HG03521 (cell line): Measurements from ENCODE around the gene MAB21L3.

ENCODE experiments used
- ATAC-seq: cut with Tn5 transposase; IDR thresholded peaks from one replicate; pipeline ENCODE4 v1.9.1; 2021; ENCODE audit warnings: mild to moderate bottlenecking, moderate library complexity; ENCODE audit not compliant: unreplicated experiment

MAB21L3 gene

DNA sequence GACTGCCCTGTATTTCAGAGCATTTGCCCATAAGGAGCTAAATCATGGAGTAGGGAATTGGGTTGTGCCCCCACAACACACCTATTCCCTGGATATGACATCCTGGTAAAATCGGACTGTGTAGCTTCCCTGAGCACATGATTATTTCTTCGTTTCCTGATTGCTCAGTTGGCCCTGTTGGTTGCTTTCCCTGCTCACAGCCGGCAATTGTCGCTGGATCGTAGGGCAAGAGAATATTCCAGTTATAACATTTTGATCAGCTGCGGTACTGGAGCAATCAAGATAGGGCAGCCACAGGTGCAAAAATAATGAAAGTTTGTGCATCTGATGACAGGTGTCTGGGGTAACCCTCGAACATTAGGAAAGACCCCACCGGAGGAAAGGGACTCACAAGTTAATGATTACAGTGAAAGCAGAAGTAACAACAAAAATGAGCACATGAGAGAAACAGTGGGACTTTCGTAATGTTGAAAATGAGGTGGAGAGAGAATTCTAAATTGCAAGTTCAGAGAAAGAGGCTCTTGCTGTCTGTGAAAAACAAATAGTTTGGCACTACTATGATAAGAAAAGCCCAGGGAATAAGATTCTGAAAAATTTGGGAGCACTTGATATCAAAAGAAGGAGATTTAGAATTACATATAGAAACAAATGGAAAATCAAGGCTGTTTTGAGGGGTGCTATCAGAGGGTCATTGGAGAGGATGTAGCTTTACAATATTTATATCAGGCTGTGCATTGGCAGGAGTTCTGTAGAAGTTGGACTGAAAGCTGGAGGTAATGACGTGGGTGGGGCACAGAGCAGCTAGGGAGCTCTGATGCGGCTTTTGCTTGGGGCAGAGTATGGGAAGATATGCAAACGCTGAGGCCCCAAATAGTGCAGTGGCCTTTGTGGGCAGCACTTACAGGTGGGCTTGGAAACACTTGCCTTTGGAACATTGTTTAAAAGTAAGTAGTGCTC lies at the start of gene MAB21L3:
MAB21L3 (plus strand) TSS at position 833 of the 957 bp plus-strand sequence. CDS start 1,217 bp downstream, outside the sequence.
- ATAC-seq: no peak

DNA sequence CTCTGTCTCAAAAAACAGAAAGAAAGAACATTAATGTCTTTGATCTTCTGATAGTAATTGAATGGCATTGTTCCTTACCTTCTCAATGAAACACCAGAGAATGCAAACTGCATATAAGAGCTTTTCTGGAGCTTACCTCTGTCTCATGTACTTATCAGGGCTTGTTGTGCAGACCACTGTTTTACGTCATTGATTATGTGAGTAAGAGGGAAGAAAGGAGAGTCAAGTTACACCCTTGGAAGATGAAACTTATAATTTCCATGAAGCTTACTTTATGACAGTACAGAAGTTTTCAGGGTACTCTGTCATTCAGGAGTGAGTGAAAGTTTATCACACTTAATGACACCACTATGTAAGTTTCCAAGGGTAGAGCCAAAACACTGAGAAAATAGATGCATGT lies 49.0 kb upstream of the MAB21L3 start:
- ATAC-seq: no peak

DNA sequence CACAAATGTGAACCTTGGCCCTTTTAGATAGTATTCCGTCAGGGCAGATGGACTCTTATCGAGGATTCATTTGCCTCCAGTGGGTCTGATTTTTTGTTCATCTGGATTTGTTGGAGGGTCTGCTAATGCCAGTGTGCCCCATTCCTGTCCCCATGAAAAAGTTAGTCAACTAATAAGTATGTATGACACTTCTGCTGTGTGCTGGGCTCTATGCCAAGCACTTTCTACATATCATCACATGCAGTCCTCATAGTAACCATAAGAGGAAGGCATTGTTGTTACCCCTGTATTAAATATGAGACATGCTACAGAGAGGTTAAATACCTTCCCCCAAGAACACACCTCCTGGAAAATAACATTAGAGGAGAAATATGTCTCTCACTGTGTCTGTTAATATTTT lies 46.6 kb upstream of the MAB21L3 start:
- ATAC-seq: no peak

DNA sequence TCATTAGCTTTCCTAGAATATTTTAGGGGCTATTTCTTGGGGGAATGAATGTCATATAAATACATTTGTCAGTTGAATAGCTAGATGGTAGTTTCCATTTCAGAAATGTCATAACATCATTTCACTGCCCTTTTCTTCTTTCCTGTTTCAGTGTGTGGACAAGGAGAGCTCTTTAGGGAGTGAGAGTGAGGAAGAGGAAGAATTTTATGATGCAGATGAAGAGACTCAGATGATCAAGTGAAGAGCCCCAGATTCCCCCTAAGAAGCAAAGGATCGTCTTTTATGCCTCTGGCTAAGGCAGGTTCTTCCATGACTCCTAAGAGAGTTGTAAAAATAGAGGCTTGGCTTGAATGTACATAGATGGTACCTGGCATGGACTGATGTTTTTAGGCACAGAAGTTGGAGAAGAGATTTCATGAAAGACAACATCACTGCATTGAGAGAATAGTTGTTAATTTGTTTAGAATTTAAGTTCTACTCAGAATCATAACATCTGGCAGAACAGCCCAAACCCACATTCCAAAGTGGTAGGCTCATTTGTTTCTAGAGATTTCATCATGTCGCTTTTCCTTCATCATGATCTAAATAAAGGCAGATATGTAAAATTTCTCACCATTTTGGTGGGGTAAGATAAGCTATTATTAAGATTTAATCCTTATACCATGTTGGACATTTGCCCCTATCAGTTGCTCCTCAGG lies 44.2 kb upstream of the MAB21L3 start:
- ATAC-seq: no peak

DNA sequence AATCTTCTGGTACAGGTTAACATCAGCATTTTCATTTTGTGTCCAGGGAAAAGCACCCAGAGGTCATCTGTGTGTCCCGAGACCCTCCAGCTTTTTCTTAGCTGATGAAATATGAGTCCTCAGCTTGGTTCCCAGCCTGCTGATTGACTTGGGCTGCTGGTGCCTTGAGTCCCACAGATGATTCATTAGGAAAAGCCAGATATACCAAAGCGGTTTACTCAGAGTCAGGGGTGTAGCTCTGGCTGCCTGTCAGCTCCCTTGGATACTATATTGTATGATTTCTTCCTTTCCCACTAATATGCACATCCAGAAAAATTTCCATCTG lies 43.7 kb upstream of the MAB21L3 start:
- no peak for ATAC-seq

DNA sequence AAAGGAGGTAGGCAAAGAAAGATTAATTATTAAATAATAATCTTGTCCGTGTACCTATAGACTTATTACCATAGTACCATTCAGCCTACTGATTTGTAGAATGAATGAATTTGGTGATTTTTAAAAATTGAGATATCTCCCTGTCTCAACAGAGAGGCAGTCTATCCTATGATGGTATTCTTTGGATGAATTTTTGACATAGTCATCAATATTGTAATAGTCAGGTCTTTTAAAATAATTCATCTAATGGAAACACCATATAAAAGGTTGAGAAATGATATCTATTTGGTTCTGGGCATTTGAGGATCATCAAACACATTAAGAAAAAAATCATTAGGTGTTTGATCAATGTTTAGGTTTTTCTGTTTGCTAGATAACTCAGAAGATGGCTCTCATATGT lies 35.6 kb upstream of the MAB21L3 start:
- no peak for ATAC-seq

DNA sequence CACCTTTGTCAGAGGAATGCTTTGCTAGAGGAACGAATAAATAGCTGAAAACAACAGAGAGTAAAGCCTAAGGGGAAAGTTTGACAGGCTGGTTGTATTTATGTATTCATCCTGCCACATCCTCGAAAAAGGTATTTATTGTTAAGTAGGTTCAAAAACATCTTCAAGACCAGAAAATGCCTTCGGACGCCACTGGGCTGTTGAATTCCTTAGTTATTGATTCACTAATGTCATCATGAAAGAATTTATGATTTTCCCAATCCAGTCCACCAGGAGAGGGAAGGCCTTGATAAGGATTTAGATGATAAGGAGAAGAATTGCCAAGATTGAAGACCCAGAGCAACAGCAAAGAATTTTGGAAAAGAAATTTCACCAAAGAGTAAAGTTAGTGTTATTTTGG lies 35.2 kb upstream of the MAB21L3 start:
- ATAC-seq: no peak

DNA sequence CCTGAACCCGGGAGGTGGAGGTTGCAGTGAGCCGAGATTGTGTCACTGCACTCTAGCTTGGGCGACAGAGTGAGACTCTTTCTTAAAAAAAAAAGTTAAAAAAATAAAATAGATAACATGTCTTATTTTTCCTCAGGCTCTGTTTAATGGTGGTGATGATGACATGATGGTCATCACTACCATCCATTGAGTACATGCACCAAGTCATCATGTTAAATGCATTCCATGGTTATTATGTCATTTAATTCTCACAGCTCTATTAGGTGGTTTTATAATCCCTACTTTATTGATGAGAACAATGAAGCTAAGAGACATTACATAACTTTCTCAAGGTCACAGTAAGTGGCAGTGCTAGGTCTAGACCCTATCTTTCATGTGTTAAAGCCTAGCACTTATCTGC lies 34.4 kb upstream of the MAB21L3 start:
- no peak for ATAC-seq

DNA sequence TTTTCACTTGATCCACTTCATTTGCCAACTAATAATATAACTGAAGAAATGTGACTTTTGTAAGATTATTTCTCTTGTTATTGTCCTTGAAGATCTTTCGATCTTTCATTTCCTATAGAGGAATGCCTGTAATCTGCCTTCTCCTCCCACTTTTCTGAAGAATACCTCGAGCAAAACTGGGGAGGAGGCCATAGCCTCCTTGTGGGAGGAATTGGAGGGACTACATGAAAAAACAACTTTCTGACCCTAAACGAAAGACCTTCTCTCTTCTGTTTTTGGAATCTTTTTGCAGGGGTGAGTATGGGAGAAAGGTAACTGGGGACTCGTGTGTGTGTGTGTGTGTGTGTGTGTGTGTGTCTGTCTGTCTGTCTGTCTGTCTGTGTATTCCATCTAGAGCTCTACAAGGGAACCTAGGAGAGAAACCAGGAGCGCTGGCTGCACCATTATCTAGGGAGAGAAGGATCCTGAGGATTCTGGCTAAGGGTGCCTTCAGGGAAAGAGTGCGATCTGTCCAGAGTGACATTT lies 32.4 kb upstream of the MAB21L3 start:
- no peak for ATAC-seq

DNA sequence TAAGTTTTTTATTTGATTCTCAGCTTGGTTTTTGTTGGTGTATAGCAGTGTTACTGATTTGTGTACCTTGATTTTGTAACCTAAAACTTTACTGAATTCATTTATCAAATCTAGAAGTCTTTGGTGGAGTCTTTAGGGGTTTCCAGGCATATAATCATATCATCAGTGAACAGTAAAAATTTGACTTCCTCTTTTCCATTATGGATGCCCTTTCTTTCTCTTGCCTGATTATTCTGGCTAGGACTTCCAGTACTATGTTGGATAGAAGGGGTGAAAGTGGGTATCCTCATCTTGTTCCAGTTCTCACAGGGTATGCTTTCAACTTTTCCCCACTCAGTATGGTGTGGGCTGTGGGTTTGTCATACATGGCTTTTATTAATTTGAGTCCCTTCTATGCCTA lies 23.6 kb upstream of the MAB21L3 start:
- ATAC-seq: no peak

DNA sequence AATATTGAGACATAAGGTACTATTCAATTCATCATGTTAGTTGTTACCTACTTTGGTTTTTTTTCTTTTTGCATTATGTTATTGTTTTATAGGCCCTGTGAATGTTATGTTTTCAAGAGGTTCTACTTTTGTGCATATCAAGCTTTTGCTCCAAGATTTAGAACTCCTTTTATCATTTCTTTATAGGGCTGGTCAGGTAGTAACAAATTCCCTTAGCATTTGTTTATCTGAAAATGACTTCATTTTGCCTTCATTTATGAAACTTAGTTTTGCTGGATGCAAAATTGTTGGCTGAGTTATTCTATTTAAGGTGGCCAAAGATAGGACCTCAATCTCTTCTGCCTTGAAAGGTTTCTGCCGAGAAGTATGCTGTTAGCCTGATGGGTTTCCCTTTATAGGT lies 21.3 kb upstream of the MAB21L3 start:
- no peak for ATAC-seq

DNA sequence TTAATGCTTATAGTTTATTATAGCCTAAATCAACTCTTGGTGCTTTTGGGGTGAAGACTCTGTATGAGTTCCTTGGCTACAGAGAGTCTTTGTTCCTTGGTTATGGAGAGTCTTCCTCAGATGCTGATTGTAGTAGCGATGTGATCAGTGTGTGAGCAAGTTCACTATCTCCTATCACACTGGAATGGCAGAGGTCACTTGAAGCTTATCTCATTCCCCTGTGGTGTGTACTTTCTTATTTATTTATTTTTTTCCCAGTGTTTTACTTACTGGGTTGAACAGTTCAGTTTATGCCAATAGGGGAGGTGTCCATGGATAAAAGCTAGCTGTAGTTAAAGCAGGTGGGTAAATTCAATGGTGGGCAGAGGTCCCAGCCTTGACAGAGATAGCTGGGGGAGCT lies 20.1 kb upstream of the MAB21L3 start:
- no peak for ATAC-seq

DNA sequence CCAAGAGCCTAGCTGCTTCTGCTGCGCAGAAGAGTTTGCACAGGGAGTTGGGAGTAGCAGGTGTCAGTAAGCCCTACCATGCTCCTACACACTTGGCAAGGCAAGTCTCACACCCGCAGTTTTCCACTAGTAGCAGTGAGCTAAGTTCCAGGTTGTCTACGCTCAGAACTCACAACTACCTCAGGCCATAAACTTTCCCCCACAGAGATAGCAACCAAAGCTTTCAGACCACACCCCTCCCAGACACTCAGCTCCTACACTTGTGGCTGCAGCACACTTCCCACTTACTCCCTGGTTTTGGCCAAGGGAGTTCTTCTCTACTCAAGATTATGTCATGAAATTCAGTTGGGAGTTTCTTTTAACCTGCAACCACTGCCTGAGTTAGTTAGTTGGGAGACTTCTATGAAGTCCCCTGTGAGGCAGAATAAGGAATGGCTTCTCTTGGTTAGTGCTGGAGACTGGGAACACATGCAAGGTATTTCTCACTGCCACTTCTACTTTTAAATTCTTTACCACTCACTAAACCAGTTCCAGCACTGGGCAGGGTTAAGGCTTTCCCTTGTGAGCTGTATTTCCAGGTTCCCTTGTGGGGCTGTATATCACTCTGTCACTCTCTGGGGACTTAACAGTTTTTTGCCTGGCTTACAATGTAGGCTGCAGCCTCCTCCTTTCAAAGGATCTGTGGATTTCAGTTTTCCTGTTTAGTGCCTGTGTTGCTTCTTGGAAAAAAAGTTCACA lies 18.3 kb upstream of the MAB21L3 start:
- no peak for ATAC-seq

DNA sequence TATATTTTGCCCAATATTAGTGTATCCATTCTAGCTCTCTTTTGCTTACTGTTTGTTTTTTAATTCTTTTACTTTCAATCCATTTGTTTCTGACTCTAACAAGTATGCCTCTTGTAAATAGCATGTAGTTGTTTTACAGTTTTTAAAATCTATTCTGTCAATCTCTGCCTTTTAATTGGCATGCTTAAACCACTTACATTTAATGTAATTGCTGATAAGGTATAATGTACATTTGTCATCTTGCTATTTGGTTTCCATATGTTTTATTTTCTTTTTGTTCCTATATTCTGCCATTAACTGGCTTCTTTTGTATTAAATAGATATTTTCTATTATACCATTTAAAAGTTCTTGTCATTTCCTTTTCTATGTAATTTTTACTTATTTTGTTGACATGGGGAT lies 16.2 kb upstream of the MAB21L3 start:
- ATAC-seq: no peak

DNA sequence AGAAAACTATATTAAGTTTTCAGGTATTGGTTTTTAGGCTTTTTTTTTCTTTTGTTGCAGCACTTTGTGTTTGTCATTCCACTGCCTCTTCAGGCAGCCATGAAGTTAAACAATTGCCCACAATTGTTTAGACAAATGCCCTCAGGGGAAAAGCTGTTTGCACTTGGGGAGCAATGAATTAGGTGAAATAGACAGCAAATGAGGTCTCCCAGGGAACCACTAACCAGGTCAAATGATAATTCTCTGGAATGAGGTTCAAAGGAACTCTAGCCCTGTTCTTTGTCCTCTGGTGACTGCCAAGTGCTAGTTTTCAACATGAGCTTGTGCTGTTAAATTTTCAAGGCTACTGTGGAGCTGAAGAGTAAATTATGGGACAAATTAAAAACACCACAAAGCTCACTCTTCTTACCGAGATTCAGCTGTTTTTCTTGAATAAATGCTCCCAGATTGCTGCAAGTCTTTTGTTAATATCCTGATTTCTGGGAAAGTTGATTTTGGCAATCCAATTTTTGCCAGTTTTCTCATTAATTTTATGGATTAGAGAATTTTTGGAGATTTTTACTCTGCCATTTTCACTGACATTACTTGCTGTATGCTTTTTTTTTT lies 15.1 kb upstream of the MAB21L3 start:
- ATAC-seq: no peak

DNA sequence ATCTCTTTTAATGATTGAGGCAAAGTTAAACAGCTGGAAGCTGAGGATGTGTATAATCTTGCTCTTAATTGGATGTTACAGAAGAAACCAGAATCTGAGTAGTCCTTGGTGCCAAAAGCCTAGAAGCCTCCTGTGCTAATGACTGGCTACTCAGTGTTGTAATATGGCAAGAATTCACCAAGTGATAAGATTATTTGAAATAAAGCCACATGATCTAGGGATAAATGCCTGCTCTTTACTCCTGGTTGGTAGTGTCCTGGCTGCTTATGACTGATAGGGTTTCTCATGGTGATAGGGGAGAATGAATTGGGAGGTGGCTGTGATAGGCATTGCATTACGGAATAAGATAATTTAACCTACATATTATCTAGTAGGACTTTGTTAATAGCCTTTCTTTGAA lies 13.6 kb upstream of the MAB21L3 start:
- ATAC-seq: no peak

DNA sequence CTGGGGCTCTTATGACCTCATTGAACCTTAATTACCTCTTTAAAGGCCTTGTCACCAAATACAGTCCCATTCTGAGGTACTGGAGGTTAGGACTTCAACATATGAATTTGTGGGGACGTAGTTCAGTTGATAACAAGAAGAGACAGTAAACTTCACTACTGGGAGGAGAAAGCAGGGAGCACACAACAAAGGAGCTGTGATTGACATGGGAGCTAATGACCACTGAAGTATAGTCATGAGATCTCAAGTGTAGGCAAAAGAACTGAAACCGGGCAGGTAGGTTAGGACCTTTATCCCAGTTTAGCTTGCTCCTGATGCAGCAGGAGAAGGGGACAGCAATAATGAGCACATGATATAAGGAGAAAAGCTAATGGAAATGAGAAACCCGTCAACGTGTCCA lies 11.8 kb upstream of the MAB21L3 start:
- no peak for ATAC-seq

DNA sequence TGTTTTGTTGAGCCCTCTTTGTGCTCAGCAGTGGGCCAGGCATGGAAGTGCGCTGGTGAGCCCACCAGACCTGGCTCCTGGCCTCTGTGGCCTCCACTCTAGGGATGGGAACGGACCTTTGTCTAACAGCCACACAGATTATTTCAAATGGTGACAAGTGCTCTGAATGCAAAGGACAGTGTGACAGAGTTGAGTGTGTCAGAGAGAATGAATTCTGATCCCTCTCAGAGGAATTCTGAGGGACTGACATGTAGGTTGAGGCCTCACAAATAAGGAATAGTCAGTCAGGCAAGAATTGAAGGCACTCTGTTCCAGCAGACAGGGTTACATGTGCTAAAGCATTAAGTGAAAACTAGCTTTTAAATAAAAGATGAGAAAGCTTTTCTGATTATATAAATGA lies 11.3 kb upstream of the MAB21L3 start:
- no peak for ATAC-seq

DNA sequence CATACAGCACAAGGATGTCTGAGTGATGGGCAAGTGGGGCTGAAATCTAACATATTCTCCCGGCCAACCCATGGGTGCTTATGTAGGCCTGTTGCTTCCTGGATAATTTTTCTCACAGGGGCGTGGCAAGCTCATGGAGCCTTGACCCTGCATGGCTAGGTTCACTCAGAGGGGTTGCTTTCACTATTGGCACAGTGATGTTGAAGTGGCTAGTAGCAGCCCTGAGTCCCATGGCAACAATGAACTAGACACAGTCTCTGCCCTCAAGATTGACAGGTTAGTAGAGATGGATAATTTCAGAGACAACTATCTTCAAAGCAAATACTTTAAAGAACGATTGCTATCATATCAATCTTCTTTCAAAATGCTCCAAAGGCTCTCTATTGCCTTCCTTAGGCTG lies 6.5 kb upstream of the MAB21L3 start:
- no peak for ATAC-seq

DNA sequence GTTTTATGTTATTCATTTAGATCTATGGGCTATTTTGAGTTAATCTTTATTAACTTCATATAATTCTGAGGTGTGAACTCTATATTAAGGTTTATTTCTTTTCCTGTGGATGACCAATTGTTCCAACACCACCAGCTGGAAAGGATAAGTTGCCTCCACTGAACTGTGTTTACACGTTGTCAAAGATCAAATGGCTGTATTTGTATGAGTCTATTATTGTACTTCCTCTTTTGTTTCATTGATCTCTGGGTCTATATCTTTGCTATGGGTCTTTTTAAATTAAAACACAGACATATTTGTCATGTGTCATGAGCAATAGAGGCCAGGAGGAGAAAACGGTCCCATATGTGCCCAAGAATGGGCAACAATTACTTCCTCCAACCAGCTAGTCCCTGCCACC lies 5.2 kb upstream of the MAB21L3 start:
- no peak for ATAC-seq

DNA sequence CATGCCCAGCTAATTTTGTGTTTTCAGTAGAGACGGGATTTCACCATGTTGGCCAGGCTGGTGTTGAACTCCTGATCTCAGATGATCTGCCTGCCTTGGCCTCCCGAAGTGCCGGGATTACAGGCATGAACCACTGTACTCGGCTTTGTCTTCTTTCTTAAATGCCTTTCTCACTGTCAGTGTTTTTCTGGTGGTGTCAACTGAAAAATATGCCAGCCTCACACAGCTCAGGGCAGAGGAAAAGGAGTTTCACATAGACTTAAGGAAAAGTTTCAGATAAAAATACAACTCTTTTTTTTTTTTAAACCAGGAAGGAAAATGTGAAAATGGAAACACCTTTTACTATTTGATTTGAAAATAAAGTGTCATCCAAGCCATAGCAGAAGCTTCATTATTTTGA lies 4.6 kb upstream of the MAB21L3 start:
- ATAC-seq: no peak
